GM21423 (cell line): ENCODE measurements around the gene SART3.
"Not testable (repeated sequence)": the region's sequence is repeated elsewhere in the genome, so short reads cannot be mapped to it uniquely, and the experiment has no call there.

Experiments used
- ATAC-seq: cut with Tn5 transposase; IDR thresholded peaks from one replicate; pipeline ENCODE4 v1.9.1; 2021; ENCODE audit warnings: mild to moderate bottlenecking, moderate library complexity; ENCODE audit not compliant: unreplicated experiment

SART3 gene

DNA sequence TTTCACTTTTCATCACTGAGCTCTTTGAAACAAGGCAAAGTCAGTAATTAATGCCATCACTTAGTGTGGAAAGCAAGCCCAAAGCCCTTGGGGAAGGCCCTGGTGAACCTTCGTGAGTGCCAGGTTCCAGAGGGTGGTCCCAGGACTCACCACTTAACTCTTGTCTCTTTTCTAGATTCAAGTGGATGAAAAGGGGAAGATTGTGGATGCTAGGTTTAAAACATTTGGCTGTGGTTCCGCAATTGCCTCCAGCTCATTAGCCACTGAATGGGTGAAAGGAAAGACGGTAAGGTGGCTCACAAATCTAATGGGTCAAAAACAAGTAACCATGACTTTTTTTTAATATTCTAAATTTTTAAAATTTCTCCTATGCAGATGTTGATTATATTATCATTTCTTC lies 4.2 kb upstream of the SART3 start:
- no peak for ATAC-seq

DNA sequence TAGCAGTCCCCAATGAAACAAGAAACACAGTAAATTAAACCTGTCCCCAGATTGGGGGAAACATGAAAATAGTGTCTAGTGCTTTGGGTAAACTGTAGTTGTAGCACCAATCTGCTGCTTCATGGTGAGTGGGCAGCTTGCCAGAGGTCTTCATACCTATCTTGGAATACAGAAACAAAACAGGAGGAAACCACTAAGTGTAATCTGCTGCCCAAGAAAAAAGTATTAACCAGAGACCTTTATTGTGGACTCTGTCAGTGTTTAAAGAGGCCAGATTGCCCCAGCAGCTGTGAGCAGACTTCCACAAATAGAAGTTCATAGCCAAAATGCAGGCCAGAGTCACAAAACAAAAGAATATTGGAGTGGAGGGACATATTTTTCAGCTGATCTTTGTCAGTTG lies 3.8 kb upstream of the SART3 start:
- ATAC-seq = no peak

DNA sequence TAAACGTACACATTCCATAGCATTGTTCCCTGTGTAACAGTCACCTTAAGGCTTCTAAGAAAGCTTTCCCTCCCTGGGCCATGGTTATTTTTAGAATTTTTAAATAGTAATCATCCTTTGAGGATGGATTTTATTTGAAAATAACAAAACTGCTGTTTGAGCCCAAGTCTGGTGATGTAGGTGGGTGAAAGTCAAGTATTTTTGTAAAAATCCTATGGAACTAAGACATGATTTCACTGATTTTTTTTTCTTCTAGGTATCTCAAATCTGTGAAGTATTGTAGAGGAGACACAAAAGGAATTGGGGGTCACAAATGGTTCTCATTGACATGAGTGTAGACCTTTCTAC lies 2.8 kb upstream of the SART3 start:
- ATAC-seq = no peak

DNA sequence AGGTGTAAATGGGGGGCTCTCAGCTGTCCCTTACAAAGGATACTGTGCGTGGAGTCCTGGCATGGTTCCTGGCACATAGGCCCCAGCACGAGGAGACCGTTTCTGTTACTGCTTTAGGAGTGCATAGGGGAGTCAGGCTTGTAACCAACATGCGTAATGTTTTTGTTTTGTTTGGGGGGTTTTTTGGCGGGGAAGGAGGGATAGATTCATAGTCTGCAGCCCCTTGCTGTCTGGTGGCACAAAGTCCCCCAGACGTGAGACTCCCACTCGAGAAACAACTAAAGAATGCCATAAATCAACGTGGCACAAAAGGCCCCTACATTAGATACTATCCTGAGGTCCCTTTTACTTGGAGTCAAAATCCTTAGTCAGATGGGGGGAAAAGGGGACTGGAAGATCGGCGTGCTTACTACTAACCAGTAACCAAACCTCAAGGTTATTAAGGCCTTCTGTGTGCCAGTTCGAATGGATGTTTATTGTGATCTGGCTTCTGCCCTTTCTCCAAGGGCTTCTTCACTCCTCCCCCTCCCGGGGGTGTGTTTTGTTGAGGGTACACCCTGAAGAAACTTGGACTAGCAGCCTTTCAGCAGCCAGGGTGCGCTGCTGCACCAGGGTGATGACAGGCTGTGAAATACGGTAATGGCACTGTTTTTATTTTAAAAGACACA lies 2.3 kb upstream of the SART3 start:
- peak; percentile 24 for ATAC-seq

DNA sequence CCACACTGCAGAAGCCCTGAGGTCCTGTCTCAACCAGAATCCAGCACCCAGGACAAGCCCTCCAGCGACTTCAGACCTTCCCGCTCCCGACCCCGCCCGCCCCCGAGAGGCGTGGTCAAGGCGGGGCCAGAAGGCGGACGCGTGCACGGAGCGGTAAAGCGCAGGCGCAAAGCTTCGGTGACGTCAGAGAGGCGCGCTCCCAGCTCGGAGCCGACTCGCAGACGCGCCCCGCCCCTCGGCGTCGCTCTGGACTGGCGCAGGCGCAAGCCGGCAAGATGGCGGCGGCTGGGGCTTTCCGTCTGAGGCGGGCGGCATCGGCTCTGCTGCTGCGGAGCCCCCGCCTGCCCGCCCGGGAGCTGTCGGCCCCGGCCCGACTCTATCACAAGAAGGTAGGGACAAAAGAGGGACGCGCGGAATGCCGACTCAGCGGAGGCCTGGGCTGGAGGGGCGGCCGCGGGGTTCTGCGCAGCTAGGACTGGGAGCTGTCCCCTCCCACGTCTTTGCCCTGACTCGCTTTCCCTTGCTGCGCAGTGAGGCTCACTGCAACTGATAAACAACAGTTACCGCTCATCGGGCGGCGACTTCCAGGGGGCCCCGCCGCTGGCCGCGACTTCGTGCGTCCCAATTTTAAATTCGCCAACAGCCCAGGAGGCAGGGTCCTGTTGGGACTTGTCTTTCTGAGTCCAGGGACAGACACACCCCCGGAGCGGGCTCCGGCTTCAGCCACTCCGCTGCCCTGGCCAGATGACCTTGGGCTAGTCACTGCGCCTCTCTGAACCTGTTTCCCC lies 1.6 kb upstream of the SART3 start, which contains the start of gene ISCU:
ISCU (plus strand) TSS at position 249 of the 788 bp plus-strand sequence; CDS start at position 276, 27 bp downstream.
- ATAC-seq = peak; percentile 50

DNA sequence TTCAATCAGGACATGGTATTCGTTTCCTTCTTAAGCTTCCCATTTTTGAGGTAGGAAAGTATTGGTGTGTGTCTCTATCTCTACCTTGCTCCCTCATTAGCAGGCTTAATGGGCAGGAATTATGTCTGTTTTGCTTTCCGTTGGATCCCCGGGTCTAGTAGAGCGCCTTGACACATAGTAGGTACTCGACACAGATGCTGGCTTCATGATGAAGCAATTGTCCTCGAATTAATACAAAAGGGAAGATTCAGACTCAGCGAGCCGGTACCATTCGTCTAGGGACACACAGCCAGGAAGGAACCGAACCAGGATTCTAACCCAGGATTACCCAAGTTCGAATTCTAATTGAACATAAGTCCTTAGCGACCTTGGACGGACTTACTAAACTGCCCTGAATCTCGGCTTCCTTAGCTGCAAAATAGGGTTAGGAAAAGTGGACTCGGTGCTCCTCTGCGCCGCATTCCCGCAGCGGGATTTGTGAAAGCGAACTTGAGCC lies 927 bp upstream of the SART3 start:
- ATAC-seq = no peak

DNA sequence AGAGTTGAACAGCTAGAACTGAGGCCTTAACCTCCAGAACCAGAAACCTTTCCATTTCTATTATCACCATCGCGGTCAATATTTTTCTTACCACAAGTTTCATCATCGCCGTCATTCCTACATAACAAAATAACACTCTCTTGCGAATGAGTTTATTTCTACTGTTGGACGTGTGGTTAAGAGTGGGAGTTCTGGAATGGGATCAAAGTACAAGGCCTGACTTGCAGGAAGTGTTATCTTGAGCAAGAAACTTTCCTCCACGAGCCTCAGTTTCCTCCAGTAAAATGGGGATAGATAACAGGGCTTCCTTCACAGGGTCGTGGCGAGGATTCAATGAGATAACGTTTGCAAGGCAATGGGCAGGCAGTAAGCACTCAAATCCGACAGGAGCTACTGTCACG lies 652 bp downstream of the SART3 start:
- no peak for ATAC-seq

DNA sequence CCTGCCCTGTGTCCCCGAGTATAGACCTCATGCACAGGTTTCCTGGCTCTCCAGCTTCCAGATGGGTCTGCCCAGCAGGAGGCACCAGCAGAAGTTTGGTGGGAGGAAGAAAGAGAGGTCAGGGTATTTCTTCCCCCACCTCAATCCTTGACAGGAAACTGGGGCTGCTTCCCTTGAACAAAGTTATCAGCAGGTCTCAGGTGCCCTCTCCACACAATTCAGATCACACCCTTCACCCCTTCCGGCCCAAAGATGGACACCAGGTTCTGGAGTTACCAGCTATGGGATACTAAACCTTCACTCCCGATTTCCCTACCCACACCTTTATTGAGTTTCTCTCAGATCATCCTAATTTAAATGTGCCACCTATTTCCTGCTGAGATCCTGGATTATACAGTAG lies 1.2 kb downstream of the SART3 start:
- ATAC-seq = no peak

DNA sequence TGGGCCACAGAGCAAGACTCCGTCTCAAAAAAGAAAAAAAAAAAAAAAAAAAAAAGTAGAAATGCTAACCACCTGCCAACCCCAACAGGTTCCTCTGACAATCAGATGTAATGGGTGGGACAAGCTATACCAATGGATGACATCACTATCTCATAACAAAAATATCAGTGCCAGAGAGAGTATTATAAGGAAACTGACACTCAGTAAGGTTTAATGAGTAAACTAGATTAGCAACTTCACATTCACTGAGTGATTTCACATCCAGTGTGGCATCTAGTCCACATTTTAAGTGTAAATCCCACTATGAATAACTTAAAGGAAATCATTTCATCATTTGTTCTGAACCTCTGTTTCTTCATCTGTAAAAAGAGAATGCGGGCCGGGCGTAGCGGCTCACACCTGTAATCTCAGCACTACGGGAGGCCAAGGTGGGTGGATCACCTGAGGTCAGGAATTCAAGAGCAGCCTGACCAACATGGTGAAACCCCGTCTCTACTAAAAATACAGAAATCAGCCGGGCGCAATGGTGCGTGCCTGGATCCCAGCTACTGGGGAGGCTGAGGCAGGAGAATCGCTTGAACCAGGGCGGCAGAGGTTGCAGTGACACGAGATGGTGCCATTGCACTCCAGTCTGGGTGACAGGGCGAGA lies 1.8 kb downstream of the SART3 start:
- no peak for ATAC-seq

DNA sequence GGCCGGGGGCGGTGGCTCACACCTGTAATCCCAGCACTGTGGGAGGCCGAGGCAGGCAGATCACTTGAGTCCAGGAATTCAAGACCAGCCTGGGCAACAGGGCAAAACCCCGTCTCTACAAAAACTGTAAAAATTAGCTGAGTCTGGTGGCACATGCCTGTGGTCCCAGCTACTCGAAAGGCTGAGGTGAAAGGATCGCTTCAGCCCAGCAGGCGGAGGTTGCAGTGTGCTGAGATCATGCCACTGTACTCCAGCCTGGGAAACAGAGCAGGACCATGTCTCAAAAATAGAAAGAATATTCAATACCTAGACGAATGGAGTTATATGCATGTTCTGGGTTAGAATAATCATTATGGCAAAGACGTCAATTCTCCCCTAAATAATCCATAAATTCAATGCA lies 5.6 kb downstream of the SART3 start:
- ATAC-seq = not testable (repeated sequence)

DNA sequence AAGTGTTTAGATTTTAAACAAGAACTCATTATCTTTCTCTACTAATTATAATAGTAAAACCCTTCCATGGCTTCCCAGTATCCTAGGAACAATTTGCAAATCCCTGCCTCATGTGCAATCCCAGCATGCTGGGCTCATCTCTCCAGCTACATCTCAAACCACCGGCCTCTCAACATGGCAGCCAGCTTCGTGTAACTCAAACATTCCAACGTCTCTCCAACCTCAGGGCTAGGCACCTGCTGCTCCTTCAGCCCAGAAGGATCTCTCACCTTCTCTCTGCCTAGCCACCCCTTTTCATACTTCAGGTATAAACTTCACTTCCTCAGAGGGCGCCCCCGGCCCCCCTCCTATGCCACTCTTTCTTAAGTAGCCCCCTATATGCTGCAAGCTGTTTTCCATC lies 7.2 kb downstream of the SART3 start:
- no peak for ATAC-seq

DNA sequence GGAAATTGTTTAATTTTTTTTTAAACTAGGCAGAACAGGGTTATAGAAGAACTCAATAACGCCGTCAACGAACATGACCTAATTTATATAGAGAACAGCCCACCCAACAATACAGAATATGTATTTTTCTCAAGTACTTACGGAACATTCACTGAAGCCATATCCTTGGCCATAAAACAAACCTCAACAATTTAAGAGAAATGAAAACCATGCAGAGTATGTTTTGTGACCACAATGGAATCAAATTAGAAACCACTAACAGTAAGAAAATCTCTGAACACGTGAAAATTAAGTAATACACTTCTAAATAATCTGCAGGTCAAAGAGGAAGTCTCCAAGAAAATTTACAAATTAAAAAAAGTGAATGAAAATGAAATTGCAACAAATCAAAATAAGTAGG lies 9.4 kb downstream of the SART3 start:
- no peak for ATAC-seq

DNA sequence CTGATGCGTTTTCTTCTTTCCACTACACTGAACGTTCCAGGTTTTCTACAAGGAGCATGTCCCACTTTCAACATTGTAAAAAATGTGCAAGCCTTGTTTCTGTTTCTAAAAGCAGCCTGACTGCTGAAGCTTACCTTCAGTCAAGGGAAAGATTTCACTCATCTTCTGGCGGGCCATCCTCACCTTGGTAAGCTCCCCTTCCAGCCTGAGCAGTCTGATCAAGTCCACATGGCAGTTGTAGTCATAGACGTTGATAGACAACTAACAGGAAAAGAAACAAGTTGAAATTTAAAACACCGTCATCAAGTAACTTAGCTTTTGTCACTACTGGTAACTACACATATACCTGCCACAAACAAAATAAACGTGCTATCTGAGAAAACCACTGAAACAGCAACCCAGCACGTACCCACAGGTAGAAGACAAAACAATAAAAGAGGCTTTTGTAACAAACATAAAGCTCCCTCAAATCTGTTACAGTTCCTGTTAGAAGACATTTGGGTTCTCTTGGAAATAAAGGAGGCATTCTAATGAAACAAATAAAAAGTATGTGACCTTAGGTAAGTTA lies 11.9 kb downstream of the SART3 start:
- ATAC-seq = no peak

DNA sequence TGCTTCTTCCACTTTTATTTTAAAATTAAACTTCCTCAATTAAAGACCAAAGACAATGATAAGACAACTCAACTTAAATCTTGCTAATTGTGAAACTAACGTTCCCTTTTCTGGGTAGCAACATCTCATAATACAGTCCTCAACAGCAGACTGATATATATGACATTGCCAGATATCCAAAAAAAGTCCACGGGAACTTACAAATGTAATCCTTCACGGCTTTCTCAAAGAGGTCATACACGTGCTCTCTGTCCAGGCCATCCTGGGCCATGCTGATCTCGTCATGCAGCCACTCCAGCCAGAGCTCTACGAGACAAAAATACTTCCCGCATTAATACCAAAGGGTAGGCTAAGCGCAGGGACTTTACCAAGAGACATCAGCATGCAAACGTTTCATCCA lies 13.3 kb downstream of the SART3 start:
- ATAC-seq = no peak

DNA sequence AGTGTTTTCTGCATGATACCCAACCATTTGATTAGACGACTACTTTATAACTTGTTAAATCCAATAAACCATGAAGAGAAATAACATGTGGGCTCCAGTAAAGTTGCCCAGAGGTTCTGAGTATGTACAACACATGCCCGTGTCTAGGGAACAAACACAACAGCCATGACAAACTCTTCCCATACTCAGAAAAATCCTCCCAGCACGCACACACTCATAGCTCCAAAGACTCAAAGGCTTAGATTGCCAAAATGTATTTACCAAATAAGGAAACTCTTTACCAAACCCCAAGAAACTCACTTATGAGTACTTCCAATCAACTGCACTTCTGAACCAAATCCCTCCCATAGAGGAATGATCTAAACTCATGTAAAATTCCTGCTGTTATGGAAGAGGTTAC lies 17.3 kb downstream of the SART3 start:
- no peak for ATAC-seq

DNA sequence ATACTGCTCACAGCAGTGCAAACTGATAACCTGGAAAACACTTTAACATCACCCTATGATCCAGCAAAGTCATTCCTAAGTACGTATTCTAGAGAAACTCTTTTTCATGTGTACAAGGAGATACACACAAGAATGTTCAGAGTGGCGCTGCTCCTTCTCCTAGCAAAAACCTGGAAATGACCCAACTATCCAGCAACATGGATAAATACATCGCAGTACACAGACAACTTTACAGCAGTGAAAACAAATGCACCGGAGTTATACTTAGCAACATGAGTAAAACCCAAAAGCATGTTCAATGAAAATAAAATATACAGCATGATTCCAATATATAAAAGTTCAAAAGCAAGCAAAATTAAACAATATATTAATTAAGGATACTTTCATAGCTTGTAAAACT lies 18.7 kb downstream of the SART3 start:
- no peak for ATAC-seq

DNA sequence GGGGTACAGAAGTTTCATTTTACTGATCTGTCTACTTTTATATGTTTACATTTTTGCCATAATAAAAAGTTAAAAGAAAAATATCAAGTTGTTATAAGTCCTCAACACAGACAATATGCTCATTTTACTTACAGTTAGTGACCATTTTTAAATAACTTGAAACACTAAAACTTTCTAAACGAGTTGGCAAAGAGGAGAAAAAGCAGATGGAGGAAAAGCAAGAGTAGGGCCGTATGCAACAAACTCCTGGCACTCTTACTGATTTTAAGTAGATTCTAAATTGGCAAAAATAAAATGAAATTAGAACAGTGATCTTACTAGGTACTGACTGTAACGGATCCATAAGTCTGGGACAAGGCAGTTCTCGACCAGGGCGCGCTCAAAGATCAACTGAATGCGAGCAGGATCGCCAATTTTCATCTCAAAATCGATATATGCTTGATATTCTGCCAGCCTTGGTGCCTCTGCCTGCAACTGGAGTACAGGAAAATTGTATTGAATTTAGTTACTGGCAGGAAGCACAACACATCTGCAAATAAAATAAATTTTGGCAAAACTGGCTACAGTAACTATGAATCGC lies 22.3 kb downstream of the SART3 start:
- no peak for ATAC-seq

DNA sequence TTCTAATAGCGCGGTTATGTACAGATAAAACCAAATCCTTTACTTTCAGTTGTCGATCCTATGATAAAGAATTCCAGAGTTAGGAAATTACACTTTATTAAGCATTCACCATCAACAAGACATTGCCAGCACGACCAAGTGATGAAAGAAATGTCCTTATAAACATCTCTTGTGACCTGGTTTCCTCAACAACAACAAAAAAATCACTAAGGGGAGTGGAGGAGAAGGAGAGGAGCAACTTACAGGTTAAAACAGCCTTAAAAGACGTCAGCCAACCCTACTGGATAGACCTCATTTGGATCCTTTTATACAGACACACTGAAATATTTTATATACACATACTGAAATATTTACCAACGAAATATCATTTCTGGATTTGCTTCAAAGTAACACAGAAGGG lies 22.8 kb downstream of the SART3 start:
- no peak for ATAC-seq

DNA sequence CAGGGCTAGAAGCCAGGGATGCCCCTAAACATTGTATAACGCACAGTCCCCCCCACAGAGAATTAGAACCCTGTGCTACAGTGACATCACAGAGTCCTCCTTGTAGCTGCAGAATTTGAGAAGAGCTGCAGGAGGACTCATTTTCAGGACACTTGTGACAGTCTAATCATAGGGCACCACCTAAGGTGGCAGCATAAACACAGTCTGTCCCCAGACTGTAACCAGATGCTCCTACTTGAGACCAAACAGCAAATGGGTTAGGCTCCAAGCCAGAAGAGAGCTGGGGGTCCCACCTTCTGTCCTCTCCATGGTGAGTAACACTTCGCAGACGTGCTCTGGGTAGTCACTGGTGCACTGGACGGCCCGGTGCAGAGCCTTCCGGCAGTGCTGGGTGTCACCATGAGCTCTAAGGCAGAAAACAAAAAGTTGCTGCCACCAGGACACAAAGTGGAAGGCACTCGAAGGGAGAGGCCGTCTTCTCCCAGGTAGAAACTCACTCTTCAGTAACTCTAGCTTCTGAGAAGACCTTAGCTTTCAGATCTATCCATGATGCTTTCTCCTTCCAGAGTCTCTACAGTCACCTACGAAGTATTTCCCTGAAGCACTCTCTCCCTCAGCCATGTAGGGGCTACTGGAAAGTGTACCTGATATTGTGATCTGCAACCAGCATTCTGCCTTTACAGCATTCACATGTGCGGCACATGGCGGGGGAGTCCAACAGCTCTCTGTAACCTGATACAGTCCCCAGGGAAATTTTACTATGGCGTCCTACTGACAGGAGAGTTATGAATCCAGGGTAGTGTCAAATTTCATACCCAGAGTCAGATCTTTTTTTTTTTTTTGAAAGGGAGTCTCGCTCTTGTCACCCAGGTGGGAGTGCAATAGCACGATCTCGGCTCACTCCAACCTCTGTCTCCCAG lies 28.8 kb downstream of the SART3 start:
- ATAC-seq = no peak

DNA sequence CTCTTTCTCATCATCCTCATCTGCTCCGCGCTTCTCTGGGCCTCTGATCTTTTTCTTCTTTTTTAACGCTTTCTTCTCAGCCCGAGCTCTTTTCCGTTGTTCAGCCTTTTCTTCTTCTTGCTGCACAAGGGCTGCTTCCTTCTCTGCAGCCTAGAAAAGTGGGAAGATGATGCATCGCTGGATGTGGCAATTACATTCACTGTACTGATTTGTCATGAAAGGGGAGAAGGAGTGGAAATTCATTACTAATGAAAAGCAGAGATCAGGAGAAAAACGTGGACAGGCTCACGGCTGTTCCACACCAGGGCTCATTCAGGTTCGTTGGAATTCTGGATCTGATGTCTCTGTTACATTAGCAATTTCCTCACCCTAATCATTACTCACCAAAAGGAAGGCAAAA lies 30.8 kb downstream of the SART3 start:
- no peak for ATAC-seq
